CD4-positive, CD25-positive, alpha-beta regulatory T cell (primary cell): ENCODE data around the gene HSF4. TPM values are rescaled to one million over a fixed set of nuclear protein-coding genes. Genes with fewer than 3 reads are reported as not detected.
A peak's percentile ranks its signal among the peaks of the same experiment; 100 is the strongest.

Source experiments
- ATAC-seq, 2 donors: fragments of 150-1000 bp; cut with Tn5 transposase; one replicate each; pipeline ENCODE4 v1.10.0; 2021; ENCODE audit warnings: low read depth in 2 of 2, moderate number of reproducible peaks in 2 of 2, moderate library complexity in 1 of 2
- DNase-seq, 3 donors: peaks; one replicate each; pipeline versions ENCODE4 v3.0.0 to v3.0.0-alpha.2; 2012 to 2022; ENCODE audit warnings: mixed read lengths in 1 of 3
- H3K27ac ChIP-seq: one replicate; pipeline ENCODE4 v1.7.0; 2013; ENCODE audit warnings: mild to moderate bottlenecking, low read length; ENCODE audit not compliant: insufficient read depth, poor library complexity, severe bottlenecking
- H3K27me3 ChIP-seq: one replicate; pipeline ENCODE4 v1.7.0; 2013; ENCODE audit warnings: low read length; ENCODE audit not compliant: control insufficient read depth, insufficient read depth
- H3K36me3 ChIP-seq: one replicate; pipeline ENCODE4 v1.7.0; 2013; ENCODE audit warnings: mild to moderate bottlenecking, low read length, moderate library complexity; ENCODE audit not compliant: control insufficient read depth, insufficient read depth
- H3K4me1 ChIP-seq: 2 replicates; pipeline ENCODE4 v1.7.0; 2013; ENCODE audit warnings: mild to moderate bottlenecking, low read length; ENCODE audit not compliant: insufficient read depth, control insufficient read depth, poor library complexity, severe bottlenecking
- H3K4me3 ChIP-seq: one replicate; pipeline ENCODE4 v1.7.0; 2013; ENCODE audit warnings: low read depth, mild to moderate bottlenecking, low read length, moderate library complexity
- H3K9me3 ChIP-seq, 2 experiments: 1 replicate in 1 of 2; 2 replicates in 1 of 2; pipeline ENCODE4 v1.7.0; 2013; ENCODE audit warnings: low read length in 2 of 2, mild to moderate bottlenecking in 1 of 2, moderate library complexity in 1 of 2; ENCODE audit not compliant: control insufficient read depth in 2 of 2
- H3K27ac Mint-ChIP-seq, 3 donors: one replicate each; pipeline ENCODE4 v1.8.0; 2020 to 2022; ENCODE audit warnings: mild to moderate bottlenecking in 3 of 3, mixed read lengths in 3 of 3, moderate library complexity in 2 of 3
- H3K27me3 Mint-ChIP-seq: one replicate; pipeline ENCODE4 v1.8.0; 2022; ENCODE audit warnings: mild to moderate bottlenecking, mixed read lengths
- H3K36me3 Mint-ChIP-seq: one replicate; pipeline ENCODE4 v1.8.0; 2020; ENCODE audit warnings: mixed read lengths
- H3K4me1 Mint-ChIP-seq, 4 donors: one replicate each; pipeline ENCODE4 v1.8.0; 2020 to 2022; ENCODE audit warnings: mixed read lengths in 4 of 4, mild to moderate bottlenecking in 1 of 4
- H3K4me3 Mint-ChIP-seq, 4 donors: one replicate each; pipeline ENCODE4 v1.8.0; 2020 to 2022; ENCODE audit warnings: mild to moderate bottlenecking in 4 of 4, mixed read lengths in 4 of 4, moderate library complexity in 3 of 4
- H3K9me3 Mint-ChIP-seq, 7 donors: one replicate each; pipeline ENCODE4 v1.8.0; 2020 to 2022; ENCODE audit warnings: mixed read lengths in 7 of 7, mild to moderate bottlenecking in 3 of 7, moderate library complexity in 2 of 7
- polyA plus RNA-seq, 4 donors: library from polyadenylated mRNA; unstranded; fragments of 300-500 nt; fragmentation: Illumina TruSeq; gene quantifications; one replicate each; pipeline ENCODE4 v1.2.3, GENCODE V29; 2021
- total RNA-seq: library from RNA; stranded (reverse); gene quantifications from one replicate; pipeline ENCODE4 v1.2.3, GENCODE V29; 2022

HSF4 gene
- total and polyA plus RNA-seq, 5 donors from 2014 or later = 34.4 TPM; not detected in 4

DNA sequence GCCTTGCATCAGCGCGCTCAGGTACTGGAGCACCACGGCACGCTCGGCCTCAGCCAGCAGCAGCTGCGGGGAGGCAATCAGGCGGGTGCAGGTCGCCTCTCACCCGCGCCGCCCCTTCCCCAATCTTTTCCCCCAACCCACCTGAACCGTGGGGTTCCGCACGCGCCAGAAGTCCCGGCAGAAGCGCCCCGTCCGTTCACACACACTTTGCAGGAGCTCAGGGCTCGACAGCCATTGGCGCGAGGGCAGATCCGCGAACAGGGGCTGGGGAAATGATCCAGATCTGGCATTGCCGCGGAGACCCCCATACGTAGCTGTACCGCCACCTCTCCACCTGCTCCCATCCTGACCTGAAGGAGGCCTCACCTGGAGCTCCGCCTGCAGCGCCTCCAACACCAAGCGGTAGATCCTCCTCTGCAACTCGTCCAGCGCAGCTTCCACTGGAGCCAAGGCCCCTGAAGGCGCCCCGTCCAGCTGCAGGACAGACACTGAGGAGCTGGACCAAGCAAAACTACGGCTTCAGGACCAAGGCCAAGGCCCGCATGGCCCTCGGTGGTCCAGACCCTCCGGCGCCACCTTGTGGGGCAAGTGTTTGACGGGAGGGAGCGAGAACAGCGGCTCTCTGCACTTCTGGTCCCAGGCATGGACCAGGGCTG, 20.6 kb downstream of the HSF4 start:
- peaks cover 18% of the 10 kb centered on the region for H3K4me1 ChIP-seq
- DNase-seq (peak; percentile 71 to 79 (median 74)), ATAC-seq (no peak)
- peak overlapping the region in 2 of 3 donors; percentile 82 to 93 for H3K27ac Mint-ChIP-seq
- no peak overlapping the region for H3K4me3 ChIP-seq
- peaks cover 3% of the 10 kb centered on the region for H3K27me3 ChIP-seq
- peak overlapping the region in 3 of 4 donors; percentile 88 to 94 (median 92) for H3K4me3 Mint-ChIP-seq
- peaks cover 10% of the 10 kb centered on the region for H3K27me3 Mint-ChIP-seq
- H3K36me3 ChIP-seq = no peaks in the 10 kb centered on the region
- no peaks in the 10 kb centered on the region for H3K36me3 Mint-ChIP-seq
- H3K9me3 Mint-ChIP-seq = no peaks in the 10 kb centered on the region
- H3K27ac ChIP-seq = no peak overlapping the region
- peaks cover 4 to 17% (median 7%) of the 10 kb centered on the region in 4 donors for H3K4me1 Mint-ChIP-seq
- H3K9me3 ChIP-seq = no peaks in the 10 kb centered on the region

DNA sequence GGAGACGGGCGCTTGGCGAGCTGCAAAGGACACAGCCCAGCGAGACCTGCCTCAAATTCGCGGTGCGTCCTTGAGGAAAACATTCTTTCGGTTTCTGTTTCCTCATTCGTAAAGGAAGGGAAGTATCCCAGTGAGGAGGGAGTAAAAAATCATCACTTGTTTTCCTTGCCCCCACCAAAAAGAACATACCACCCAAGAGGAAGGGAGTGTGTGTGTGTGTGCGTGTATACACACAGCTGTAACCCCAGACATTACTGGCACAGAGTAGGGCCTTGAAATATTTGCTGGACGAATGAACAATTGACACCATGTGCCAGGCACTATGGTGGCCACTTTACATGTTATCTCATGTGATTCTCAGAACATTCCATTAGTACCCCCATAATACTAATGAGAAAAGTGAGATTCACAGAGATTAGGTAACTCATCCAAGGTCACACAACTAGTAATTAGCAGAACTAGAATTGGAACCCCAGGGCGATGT, 21.1 kb downstream of the HSF4 start:
- peak overlapping the region in 3 of 4 donors; percentile 88 to 94 (median 92) for H3K4me3 Mint-ChIP-seq

DNA sequence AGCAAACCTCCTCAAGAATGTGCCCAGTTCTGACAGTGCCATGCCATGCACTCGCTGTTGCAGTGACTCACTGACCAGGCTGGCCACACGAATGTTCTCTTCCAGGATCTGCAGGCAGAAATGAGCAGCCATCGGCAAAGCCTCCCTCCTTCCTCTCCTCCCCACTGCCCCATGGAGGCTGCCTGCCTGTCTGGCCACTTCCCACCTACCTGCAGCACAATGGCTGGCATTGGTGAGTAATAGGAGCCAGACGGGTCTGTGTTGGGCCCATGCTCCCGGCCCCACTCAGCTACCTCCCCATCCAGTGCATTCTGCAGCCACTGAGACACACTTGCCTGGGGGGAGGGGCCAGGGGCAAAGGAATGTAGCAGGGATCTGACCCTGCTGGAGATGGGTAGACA, 22.0 kb downstream of the HSF4 start:
- ATAC-seq (no peak), DNase-seq (no peak)
- Mint-ChIP-seq H3K9me3 (no peaks in the 10 kb centered on the region), H3K36me3 (no peaks in the 10 kb centered on the region), H3K27ac (no peak overlapping the region), H3K4me3 (peak overlapping the region in 2 of 4 donors; percentile 27 to 59), H3K4me1 (peaks cover 8 to 23% (median 11%) of the 10 kb centered on the region in 4 donors), H3K27me3 (peaks cover 10% of the 10 kb centered on the region)
- Histone ChIP-seq H3K9me3 (no peaks in the 10 kb centered on the region), H3K4me1 (peaks cover 22% of the 10 kb centered on the region), H3K36me3 (no peaks in the 10 kb centered on the region), H3K4me3 (no peak overlapping the region), H3K27ac (no peak overlapping the region), H3K27me3 (peaks cover 3% of the 10 kb centered on the region)

More for the DNA sequence above, 21.1 kb downstream of the HSF4 start:
- Mint-ChIP-seq H3K27ac (peak overlapping the region in 2 of 3 donors; percentile 82 to 93), H3K4me1 (peaks cover 4 to 17% (median 7%) of the 10 kb centered on the region in 4 donors), H3K27me3 (peaks cover 10% of the 10 kb centered on the region), H3K9me3 (no peaks in the 10 kb centered on the region), H3K36me3 (no peaks in the 10 kb centered on the region)
- no peak overlapping the region for H3K4me3 ChIP-seq
- H3K27me3 ChIP-seq = peaks cover 3% of the 10 kb centered on the region
- no peak overlapping the region for H3K27ac ChIP-seq
- no peak for ATAC-seq
- DNase-seq = no peak
- H3K9me3 ChIP-seq = no peaks in the 10 kb centered on the region
- H3K4me1 ChIP-seq = peaks cover 18% of the 10 kb centered on the region
- no peaks in the 10 kb centered on the region for H3K36me3 ChIP-seq

DNA sequence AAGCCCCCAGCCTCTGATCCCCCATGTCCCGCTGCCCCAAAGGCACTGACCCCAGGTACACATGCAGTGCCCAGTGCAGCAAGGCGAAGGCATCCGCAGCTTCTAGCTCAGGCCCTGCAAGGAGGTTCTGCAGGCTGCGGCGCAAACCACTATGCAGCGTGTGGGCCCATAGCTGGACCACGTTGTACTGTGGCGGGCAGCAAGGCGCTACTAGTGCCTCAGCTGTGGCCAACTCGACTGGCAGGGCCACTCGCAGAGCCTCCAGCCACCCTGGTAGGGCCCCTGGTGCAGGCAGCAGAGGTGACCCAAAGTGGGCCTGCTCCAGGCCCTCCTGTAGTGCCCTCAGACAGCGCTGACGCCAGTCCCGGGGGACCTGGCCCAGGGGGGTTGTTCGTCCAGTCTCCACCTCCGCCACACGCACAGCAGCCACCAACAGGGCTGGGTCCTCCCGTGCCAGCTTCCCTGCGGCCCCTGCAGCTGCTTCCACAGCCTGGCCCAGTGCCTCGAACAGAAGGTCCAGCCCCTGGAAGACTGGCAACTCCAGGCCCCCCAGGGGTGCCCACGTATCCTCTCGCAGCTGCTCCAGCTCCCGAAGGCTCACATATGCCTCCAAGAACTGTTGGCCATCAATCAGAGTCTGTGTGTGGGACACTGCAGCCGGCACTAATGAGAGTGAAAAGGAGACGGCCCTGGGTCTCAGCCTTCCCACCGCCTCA, 22.8 kb downstream of the HSF4 start:
- Histone ChIP-seq H3K9me3 (no peaks in the 10 kb centered on the region), H3K27me3 (peaks cover 3% of the 10 kb centered on the region), H3K36me3 (no peaks in the 10 kb centered on the region), H3K4me1 (peaks cover 28% of the 10 kb centered on the region), H3K27ac (no peak overlapping the region), H3K4me3 (no peak overlapping the region)
- Mint-ChIP-seq H3K4me3 (peak overlapping the region in 1 of 4 donors; percentile 27), H3K36me3 (no peaks in the 10 kb centered on the region), H3K4me1 (peaks cover 12 to 28% (median 15%) of the 10 kb centered on the region in 4 donors), H3K27ac (no peak overlapping the region), H3K9me3 (no peaks in the 10 kb centered on the region), H3K27me3 (peaks cover 10% of the 10 kb centered on the region)
- ATAC-seq (no peak), DNase-seq (no peak)

DNA sequence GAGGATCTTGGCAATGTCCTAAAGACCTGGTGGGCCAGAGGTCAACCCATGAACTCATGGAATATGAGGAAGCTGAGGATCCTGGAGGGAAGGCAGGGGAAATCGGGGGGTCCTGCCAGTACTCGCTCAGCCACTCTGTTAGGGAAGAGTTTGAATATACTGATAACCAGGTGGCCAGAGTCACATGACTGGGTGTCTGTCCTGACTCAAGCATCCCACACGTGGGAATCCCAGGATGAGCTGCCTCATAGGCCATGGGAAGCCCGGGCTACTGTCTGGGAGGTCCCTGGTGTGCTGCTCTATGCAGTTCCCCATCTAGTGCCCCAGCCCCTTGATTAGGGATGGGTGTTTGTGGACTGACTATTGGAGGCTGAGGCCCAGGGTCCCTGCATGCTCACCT, 23.8 kb downstream of the HSF4 start:
- no peak overlapping the region for H3K27ac Mint-ChIP-seq
- no peak overlapping the region for H3K4me3 ChIP-seq

DNA sequence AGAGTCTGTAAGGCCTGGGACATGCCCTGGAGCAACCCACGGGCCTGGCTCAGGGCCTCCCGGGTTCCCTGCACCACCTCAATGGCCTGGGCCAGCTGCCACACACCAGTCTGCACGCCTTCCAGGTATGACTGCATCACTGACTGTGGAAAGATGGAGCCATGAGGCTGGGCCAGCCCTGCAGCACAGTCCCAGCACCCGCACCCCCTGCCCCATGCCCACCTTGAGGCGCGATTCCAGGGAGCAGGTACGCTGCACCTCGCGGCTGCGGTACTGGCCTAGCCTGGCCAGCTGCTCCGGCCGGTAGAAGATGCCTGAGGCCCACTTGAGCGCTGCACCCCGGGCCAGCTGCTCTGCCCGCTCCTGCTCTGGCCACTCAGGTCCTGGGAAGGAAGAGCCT, 24.3 kb downstream of the HSF4 start:
- H3K4me3 Mint-ChIP-seq = no peak overlapping the region
- peaks cover 42% of the 10 kb centered on the region for H3K4me1 ChIP-seq
- H3K4me1 Mint-ChIP-seq = peaks cover 13 to 43% (median 21%) of the 10 kb centered on the region in 4 donors
- no peaks in the 10 kb centered on the region for H3K36me3 Mint-ChIP-seq
- H3K27ac Mint-ChIP-seq = no peak overlapping the region
- H3K9me3 Mint-ChIP-seq = no peaks in the 10 kb centered on the region
- peaks cover 3% of the 10 kb centered on the region for H3K27me3 ChIP-seq
- ATAC-seq (no peak), DNase-seq (no peak)
- H3K36me3 ChIP-seq = peaks cover under 1% of the 10 kb centered on the region
- no peak overlapping the region for H3K4me3 ChIP-seq
- peaks cover 10% of the 10 kb centered on the region for H3K27me3 Mint-ChIP-seq
- no peak overlapping the region for H3K27ac ChIP-seq
- no peaks in the 10 kb centered on the region for H3K9me3 ChIP-seq

More for the DNA sequence above, 23.8 kb downstream of the HSF4 start:
- Mint-ChIP-seq H3K9me3 (no peaks in the 10 kb centered on the region), H3K36me3 (no peaks in the 10 kb centered on the region), H3K27me3 (peaks cover 10% of the 10 kb centered on the region), H3K4me3 (peak overlapping the region in 2 of 4 donors; percentile 62 to 69), H3K4me1 (peaks cover 13 to 38% (median 17%) of the 10 kb centered on the region in 4 donors)
- H3K27ac ChIP-seq = no peak overlapping the region
- H3K4me1 ChIP-seq = peaks cover 38% of the 10 kb centered on the region
- no peaks in the 10 kb centered on the region for H3K36me3 ChIP-seq
- DNase-seq (no peak), ATAC-seq (no peak)
- H3K9me3 ChIP-seq = no peaks in the 10 kb centered on the region
- peaks cover 3% of the 10 kb centered on the region for H3K27me3 ChIP-seq

DNA sequence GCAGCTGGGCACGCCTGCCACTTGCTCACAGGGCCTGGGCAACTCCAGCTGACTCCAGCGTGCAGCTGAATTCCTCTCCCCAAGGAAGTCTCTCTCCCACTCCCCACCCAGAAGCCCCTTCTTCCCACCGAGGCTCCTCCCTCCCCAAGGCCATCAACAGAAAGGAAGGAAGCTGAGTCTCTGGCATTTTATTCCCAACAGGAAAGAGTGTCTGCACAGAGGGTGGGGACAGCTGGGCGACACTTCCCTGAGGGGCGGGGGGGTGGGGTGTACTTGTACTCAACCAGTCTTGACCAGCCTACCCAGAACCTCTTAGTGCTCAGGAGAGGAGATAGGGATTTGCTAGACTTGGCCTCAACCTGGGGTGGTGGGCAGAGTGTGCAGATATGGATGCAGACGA, 25.5 kb downstream of the HSF4 start, which contains the start of gene EXOC3L1:
TSS of gene EXOC3L1 (minus strand) at position 96 of the 400 bp plus-strand sequence. CDS start 460 bp downstream, outside the sequence.
- no peak for ATAC-seq
- Histone ChIP-seq H3K4me3 (no peak within 1 kb of the TSS), H3K27ac (no peak within 1 kb of the TSS), H3K36me3 (peaks cover 13% of the 10 kb centered on the region), H3K9me3 (no peaks in the 10 kb centered on the region), H3K4me1 (peaks cover 35% of the 10 kb centered on the region), H3K27me3 (peaks cover 3% of the 10 kb centered on the region)
- Mint-ChIP-seq H3K9me3 (no peaks in the 10 kb centered on the region), H3K4me1 (peaks cover 13 to 49% (median 23%) of the 10 kb centered on the region in 4 donors), H3K36me3 (peaks cover 3% of the 10 kb centered on the region), H3K27me3 (peaks cover 10% of the 10 kb centered on the region), H3K4me3 (peak within 1 kb of the TSS in 2 of 4 donors; percentile 54 to 97), H3K27ac (no peak within 1 kb of the TSS)
- no peak for DNase-seq
